ENCODE data around the gene TRANK1.
"Not testable (repeated sequence)": the region's sequence is repeated elsewhere in the genome, so short reads cannot be mapped to it uniquely, and the experiment has no call there.

The TRANK1 gene

DNA sequence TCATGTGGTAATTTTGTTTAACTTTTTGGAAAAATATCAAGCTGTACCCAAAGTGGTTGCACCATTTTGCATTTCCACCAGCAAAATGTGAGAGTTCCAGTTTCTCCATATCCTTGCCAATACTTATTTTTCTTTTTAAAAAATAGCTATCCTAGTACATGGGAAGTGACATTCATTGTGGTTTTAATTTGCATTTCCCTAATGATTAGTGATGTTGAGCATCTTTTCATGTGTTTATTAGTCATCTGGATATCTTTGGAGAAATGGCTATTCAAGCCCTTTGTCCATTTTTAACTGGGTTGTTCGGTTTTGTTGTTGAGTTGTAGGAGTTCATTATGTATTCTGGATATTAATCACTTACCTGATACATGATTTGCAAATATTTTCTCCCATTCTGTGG, 19.5 kb upstream of the TRANK1 start:
- Histone ChIP-seq H3K9me2 (replicated peaks; ENCODE audit: insufficient read depth, low read length) (no peaks in the 10 kb centered on the region), H3K27me3 (replicated peaks; ENCODE audit: insufficient read depth, low read length) (no peaks in the 10 kb centered on the region), H3K4me2 (ENCODE audit: low read depth, low read length) (no peak overlapping the region), H3K36me3 (replicated peaks; ENCODE audit: insufficient read depth, low read length) (no peaks in the 10 kb centered on the region), H4K20me1 (ENCODE audit: insufficient read depth, low read length) (no peaks in the 10 kb centered on the region), H3F3A (ENCODE audit: insufficient read depth, low read length) (no peaks in the 10 kb centered on the region), H2AFZ (ENCODE audit: low read length) (no peak overlapping the region), H3K27ac (ENCODE audit: low read length) (no peak overlapping the region), H3K4me3 (ENCODE audit: low read length) (no peak overlapping the region), H3K9ac (ENCODE audit: low read length) (no peak overlapping the region), H3K79me2 (ENCODE audit: low read length) (no peaks in the 10 kb centered on the region), H3K9me3 (replicated peaks; ENCODE audit: insufficient read depth, low read length) (no peaks in the 10 kb centered on the region), H3K4me1 (ENCODE audit: low read length) (no peaks in the 10 kb centered on the region)
- DNase-seq, result no peak
- TF ChIP-seq EZH2phosphoT487 (IDR thresholded peaks at IDR 0.05; ENCODE audit: low read length) (no peak), CTCF (IDR thresholded peaks at IDR 0.05; ENCODE audit: low read length) (no peak), EZH2 (optimal IDR thresholded peaks at IDR 0.05; ENCODE audit: low read depth, low read length) (no peak)

DNA sequence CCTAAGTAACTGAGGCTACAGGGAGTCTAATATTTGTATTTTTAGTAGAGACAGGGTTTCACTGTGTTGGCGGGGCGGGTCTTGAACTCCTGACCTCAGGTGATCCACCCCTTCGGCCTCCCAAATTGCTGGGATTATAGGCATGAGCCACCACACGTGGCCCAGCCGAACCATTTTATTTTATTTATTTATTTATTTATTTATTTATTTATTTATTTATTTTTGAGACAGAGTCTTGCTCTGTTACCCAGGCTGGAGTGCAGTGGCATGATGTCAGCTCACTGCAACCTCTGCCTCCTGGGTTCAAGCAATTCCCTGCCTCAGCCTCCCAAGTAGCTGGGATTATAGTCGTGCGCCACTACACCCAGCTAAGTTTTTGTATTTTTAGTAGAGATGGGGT, 18.2 kb upstream of the TRANK1 start:
- not testable (repeated sequence) for DNase-seq; H3K27ac ChIP-seq (ENCODE audit: low read length); H3K4me1 ChIP-seq (ENCODE audit: low read length); H3K27me3 ChIP-seq (replicated peaks; ENCODE audit: insufficient read depth, low read length); H4K20me1 ChIP-seq (ENCODE audit: insufficient read depth, low read length); H3K9ac ChIP-seq (ENCODE audit: low read length); H3K9me2 ChIP-seq (replicated peaks; ENCODE audit: insufficient read depth, low read length); H3F3A ChIP-seq (ENCODE audit: insufficient read depth, low read length); H2AFZ ChIP-seq (ENCODE audit: low read length); H3K36me3 ChIP-seq (replicated peaks; ENCODE audit: insufficient read depth, low read length); H3K79me2 ChIP-seq (ENCODE audit: low read length); H3K9me3 ChIP-seq (replicated peaks; ENCODE audit: insufficient read depth, low read length); H3K4me3 ChIP-seq (ENCODE audit: low read length); H3K4me2 ChIP-seq (ENCODE audit: low read depth, low read length)

GRCh38 chr3:36960502-36960901, 15.6 kb upstream of the TRANK1 start:
- Histone ChIP-seq H3F3A (ENCODE audit: insufficient read depth, low read length) (no peaks in the 10 kb centered on the region), H3K9ac (ENCODE audit: low read length) (no peak overlapping the region), H3K9me2 (replicated peaks; ENCODE audit: insufficient read depth, low read length) (no peaks in the 10 kb centered on the region), H4K20me1 (ENCODE audit: insufficient read depth, low read length) (no peaks in the 10 kb centered on the region), H3K79me2 (ENCODE audit: low read length) (no peaks in the 10 kb centered on the region), H3K27ac (ENCODE audit: low read length) (no peak overlapping the region), H3K9me3 (replicated peaks; ENCODE audit: insufficient read depth, low read length) (no peaks in the 10 kb centered on the region), H3K4me2 (ENCODE audit: low read depth, low read length) (no peak overlapping the region), H2AFZ (ENCODE audit: low read length) (no peak overlapping the region), H3K4me3 (ENCODE audit: low read length) (no peak overlapping the region), H3K36me3 (replicated peaks; ENCODE audit: insufficient read depth, low read length) (no peaks in the 10 kb centered on the region), H3K27me3 (replicated peaks; ENCODE audit: insufficient read depth, low read length) (no peaks in the 10 kb centered on the region), H3K4me1 (ENCODE audit: low read length) (no peaks in the 10 kb centered on the region)
- TF ChIP-seq EZH2phosphoT487 (IDR thresholded peaks at IDR 0.05; ENCODE audit: low read length) (no peak), EZH2 (optimal IDR thresholded peaks at IDR 0.05; ENCODE audit: low read depth, low read length) (no peak), CTCF (IDR thresholded peaks at IDR 0.05; ENCODE audit: low read length) (no peak)
- no peak for DNase-seq

DNA sequence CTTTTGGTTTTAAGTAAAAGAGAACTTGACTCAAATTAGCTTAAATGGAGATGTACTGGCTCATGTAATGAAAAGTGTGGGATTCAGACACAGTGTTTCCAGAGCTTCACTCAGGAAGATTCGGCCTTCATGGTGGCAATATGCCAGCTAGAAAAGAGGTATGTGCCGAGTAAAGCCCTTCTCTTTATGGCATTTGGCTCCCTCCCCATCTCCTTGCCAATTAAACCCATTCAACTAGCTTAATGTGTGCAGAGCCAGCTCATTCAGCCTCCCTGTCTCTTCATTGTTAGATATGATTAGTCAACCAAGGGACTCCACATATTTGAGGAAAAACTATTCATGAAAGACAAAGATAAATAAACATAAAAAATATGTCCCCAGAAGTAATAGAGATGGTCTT, 15.0 kb upstream of the TRANK1 start:
- Histone ChIP-seq H3K9ac (ENCODE audit: low read length) (no peak overlapping the region), H3F3A (ENCODE audit: insufficient read depth, low read length) (no peaks in the 10 kb centered on the region), H2AFZ (ENCODE audit: low read length) (no peak overlapping the region), H3K4me1 (ENCODE audit: low read length) (no peaks in the 10 kb centered on the region), H3K27me3 (replicated peaks; ENCODE audit: insufficient read depth, low read length) (no peaks in the 10 kb centered on the region), H3K9me2 (replicated peaks; ENCODE audit: insufficient read depth, low read length) (no peaks in the 10 kb centered on the region), H3K4me3 (ENCODE audit: low read length) (no peak overlapping the region), H3K79me2 (ENCODE audit: low read length) (no peaks in the 10 kb centered on the region), H3K36me3 (replicated peaks; ENCODE audit: insufficient read depth, low read length) (no peaks in the 10 kb centered on the region), H3K4me2 (ENCODE audit: low read depth, low read length) (no peak overlapping the region), H3K27ac (ENCODE audit: low read length) (no peak overlapping the region), H3K9me3 (replicated peaks; ENCODE audit: insufficient read depth, low read length) (no peaks in the 10 kb centered on the region), H4K20me1 (ENCODE audit: insufficient read depth, low read length) (no peaks in the 10 kb centered on the region)
- TF ChIP-seq EZH2 (optimal IDR thresholded peaks at IDR 0.05; ENCODE audit: low read depth, low read length), result no peak
- no peak for TF ChIP-seq EZH2phosphoT487 (IDR thresholded peaks at IDR 0.05; ENCODE audit: low read length)
- TF ChIP-seq CTCF (IDR thresholded peaks at IDR 0.05; ENCODE audit: low read length), result no peak
- DNase-seq, result no peak

Measured in MM.1S (cell line).